Stimulated activated naive B cell treated with anti-CD40 and anti-IgM and Interleukin-4, amounts not matched to agents 10 μg/mL and 1 μg/mL and 100 μg/mL, for 72 hours (primary cell): ENCODE measurements around the gene MICOS13.

Source experiments
- ATAC-seq, 2 donors: fragments of 150-1000 bp; cut with Tn5 transposase; replicated peaks; 2 replicates each; pipeline ENCODE4 v1.10.0; 2021; ENCODE audit warnings: moderate library complexity in 1 of 2
- DNase-seq: peaks from one replicate; pipeline ENCODE4 v3.0.0; 2021
- H3K27ac Mint-ChIP-seq: one replicate; pipeline ENCODE4 v1.8.0; 2022; ENCODE audit warnings: mild to moderate bottlenecking, mixed read lengths
- H3K27me3 Mint-ChIP-seq, 2 donors: one replicate each; pipeline ENCODE4 v1.8.0; 2022; ENCODE audit warnings: mixed read lengths in 2 of 2
- H3K36me3 Mint-ChIP-seq, 2 donors: one replicate each; pipeline ENCODE4 v1.8.0; 2022; ENCODE audit warnings: mixed read lengths in 2 of 2, mild to moderate bottlenecking in 1 of 2
- H3K4me1 Mint-ChIP-seq, 2 donors: one replicate each; pipeline ENCODE4 v1.8.0; 2022; ENCODE audit warnings: mixed read lengths in 2 of 2, mild to moderate bottlenecking in 1 of 2
- H3K4me3 Mint-ChIP-seq, 2 donors: one replicate each; pipeline ENCODE4 v1.8.0; 2022; ENCODE audit warnings: mild to moderate bottlenecking in 2 of 2, mixed read lengths in 2 of 2, moderate library complexity in 1 of 2
- H3K9me3 Mint-ChIP-seq, 2 donors: one replicate each; pipeline ENCODE4 v1.8.0; 2022; ENCODE audit warnings: mixed read lengths in 2 of 2, mild to moderate bottlenecking in 1 of 2

The MICOS13 gene

GRCh38 chr19:5686647-5687359 is 6.5 kb upstream of the MICOS13 start:
- Mint-ChIP-seq H3K4me3 (peak overlapping the region; percentile 85 to 87), H3K27ac (peak overlapping the region; percentile 92), H3K27me3 (no peaks in the 10 kb centered on the region), H3K4me1 (peaks cover 28 to 34% of the 10 kb centered on the region in 2 donors), H3K36me3 (peaks cover 17 to 18% of the 10 kb centered on the region in 2 donors), H3K9me3 (peaks cover 2 to 4% of the 10 kb centered on the region in 2 donors)
- ATAC-seq (peak; percentile 75 to 78), DNase-seq (peak; percentile 97)

- Mint-ChIP-seq H3K9me3 (peaks cover 4 to 8% of the 10 kb centered on the region in 2 donors), H3K27me3 (no peaks in the 10 kb centered on the region), H3K4me3 (peak overlapping the region; percentile 85 to 87), H3K36me3 (peaks cover 13 to 17% of the 10 kb centered on the region in 2 donors), H3K4me1 (peaks cover 33 to 38% of the 10 kb centered on the region in 2 donors), H3K27ac (peak overlapping the region; percentile 92)
- DNase-seq: no peak
- no peak for ATAC-seq
Observed at GRCh38 chr19:5686326-5686646, 6.0 kb upstream of the MICOS13 start.

- Mint-ChIP-seq H3K4me3 (no peak overlapping the region), H3K36me3 (peaks cover 0 to 4% of the 10 kb centered on the region in 2 donors), H3K4me1 (peaks cover 26 to 30% of the 10 kb centered on the region in 2 donors), H3K9me3 (peaks cover 4 to 8% of the 10 kb centered on the region in 2 donors), H3K27me3 (no peaks in the 10 kb centered on the region), H3K27ac (no peak overlapping the region)
- no peak for DNase-seq
- ATAC-seq: no peak
Observed at GRCh38 chr19:5684694-5685430, 4.5 kb upstream of the MICOS13 start.

GRCh38 chr19:5683177-5683886 is 3.0 kb upstream of the MICOS13 start:
- Mint-ChIP-seq H3K4me1 (peaks cover 25 to 34% of the 10 kb centered on the region in 2 donors), H3K27me3 (no peaks in the 10 kb centered on the region), H3K36me3 (peaks cover 4 to 5% of the 10 kb centered on the region in 2 donors), H3K9me3 (peaks cover 4 to 7% of the 10 kb centered on the region in 2 donors), H3K27ac (peak overlapping the region; percentile 80), H3K4me3 (peak overlapping the region in 1 of 2 donors; percentile 56)
- DNase-seq (no peak), ATAC-seq (no peak)

- H3K4me3 Mint-ChIP-seq: peak overlapping the region; percentile 85 to 88
- peaks cover 9 to 11% of the 10 kb centered on the region in 2 donors for H3K36me3 Mint-ChIP-seq
- ATAC-seq (no peak), DNase-seq (no peak)
- peaks cover 23 to 30% of the 10 kb centered on the region in 2 donors for H3K4me1 Mint-ChIP-seq
- H3K9me3 Mint-ChIP-seq: peaks cover 2 to 4% of the 10 kb centered on the region in 2 donors
- H3K27ac Mint-ChIP-seq: peak overlapping the region; percentile 6
- no peaks in the 10 kb centered on the region for H3K27me3 Mint-ChIP-seq
Observed at GRCh38 chr19:5682107-5682482, 1.8 kb upstream of the MICOS13 start.

GRCh38 chr19:5681391-5682106 is 1.2 kb upstream of the MICOS13 start:
- DNase-seq (no peak), ATAC-seq (no peak)
- peaks cover 22 to 31% of the 10 kb centered on the region in 2 donors for H3K4me1 Mint-ChIP-seq
- no peaks in the 10 kb centered on the region for H3K27me3 Mint-ChIP-seq
- peak overlapping the region; percentile 74 for H3K27ac Mint-ChIP-seq
- peak overlapping the region; percentile 85 to 88 for H3K4me3 Mint-ChIP-seq
- H3K9me3 Mint-ChIP-seq: peaks cover 2 to 4% of the 10 kb centered on the region in 2 donors
- H3K36me3 Mint-ChIP-seq: peaks cover 9 to 14% of the 10 kb centered on the region in 2 donors

- peaks cover 2 to 4% of the 10 kb centered on the region in 2 donors for H3K9me3 Mint-ChIP-seq
Observed at GRCh38 chr19:5680084-5680436, 256 bp downstream of the MICOS13 start.

GRCh38 chr19:5679289-5680083 is 830 bp downstream of the MICOS13 start:
- Mint-ChIP-seq H3K4me1 (peaks cover 21 to 28% of the 10 kb centered on the region in 2 donors), H3K9me3 (peaks cover 2 to 4% of the 10 kb centered on the region in 2 donors), H3K27me3 (no peaks in the 10 kb centered on the region), H3K4me3 (peak overlapping the region; percentile 85 to 88), H3K27ac (peak overlapping the region; percentile 97), H3K36me3 (peaks cover 9 to 25% of the 10 kb centered on the region in 2 donors)
- DNase-seq (no peak), ATAC-seq (peak; percentile 0 to 3)

More at GRCh38 chr19:5680084-5680436, 256 bp downstream of the MICOS13 start:
- peaks cover 19 to 28% of the 10 kb centered on the region in 2 donors for H3K4me1 Mint-ChIP-seq
- H3K27me3 Mint-ChIP-seq: no peaks in the 10 kb centered on the region
- H3K4me3 Mint-ChIP-seq: peak overlapping the region; percentile 85 to 88
- peak overlapping the region; percentile 97 for H3K27ac Mint-ChIP-seq
- ATAC-seq (peak in 1 of 2 donors; percentile 0), DNase-seq (no peak)
- peaks cover 9 to 21% of the 10 kb centered on the region in 2 donors for H3K36me3 Mint-ChIP-seq

GRCh38 chr19:5678071-5678718 is 2.1 kb downstream of the MICOS13 start:
- H3K9me3 Mint-ChIP-seq: peaks cover 4% of the 10 kb centered on the region in 2 donors
- ATAC-seq (no peak), DNase-seq (no peak)
- no peak overlapping the region for H3K27ac Mint-ChIP-seq
- H3K27me3 Mint-ChIP-seq: no peaks in the 10 kb centered on the region
- H3K36me3 Mint-ChIP-seq: peaks cover 14 to 34% of the 10 kb centered on the region in 2 donors
- peaks cover 18 to 28% of the 10 kb centered on the region in 2 donors for H3K4me1 Mint-ChIP-seq
- H3K4me3 Mint-ChIP-seq: no peak overlapping the region

- H3K36me3 Mint-ChIP-seq: peaks cover 20 to 40% of the 10 kb centered on the region in 2 donors
- H3K4me1 Mint-ChIP-seq: peaks cover 20 to 32% of the 10 kb centered on the region in 2 donors
- ATAC-seq (no peak), DNase-seq (no peak)
- no peak overlapping the region for H3K4me3 Mint-ChIP-seq
- peaks cover 4% of the 10 kb centered on the region in 2 donors for H3K9me3 Mint-ChIP-seq
- peak overlapping the region; percentile 52 for H3K27ac Mint-ChIP-seq
- no peaks in the 10 kb centered on the region for H3K27me3 Mint-ChIP-seq
Observed at GRCh38 chr19:5677580-5677979, 2.7 kb downstream of the MICOS13 start.

- Mint-ChIP-seq H3K27me3 (no peaks in the 10 kb centered on the region), H3K9me3 (peaks cover 4% of the 10 kb centered on the region in 2 donors), H3K36me3 (peaks cover 24 to 42% of the 10 kb centered on the region in 2 donors), H3K4me1 (peaks cover 18 to 30% of the 10 kb centered on the region in 2 donors), H3K27ac (peak overlapping the region; percentile 52), H3K4me3 (peak overlapping the region in 1 of 2 donors; percentile 15)
- no peak for DNase-seq
- no peak for ATAC-seq
Observed at GRCh38 chr19:5677136-5677535, 3.2 kb downstream of the MICOS13 start.

- Mint-ChIP-seq H3K9me3 (peaks cover 4% of the 10 kb centered on the region in 2 donors), H3K4me3 (no peak overlapping the region), H3K4me1 (peaks cover 14 to 26% of the 10 kb centered on the region in 2 donors), H3K27me3 (no peaks in the 10 kb centered on the region), H3K27ac (no peak overlapping the region), H3K36me3 (peaks cover 24 to 45% of the 10 kb centered on the region in 2 donors)
- no peak for DNase-seq
- no peak for ATAC-seq
Observed at GRCh38 chr19:5676772-5677105, 3.6 kb downstream of the MICOS13 start.
